ENCODE measurements around the gene SYNCRIP. TPM values are rescaled to one million over a fixed set of nuclear protein-coding genes. Genes with fewer than 3 reads are reported as not detected.

The SYNCRIP gene
- polyA plus RNA-seq, 1 of the 3 experiments (the other 2 are of a cell fraction): 15.9 TPM

DNA sequence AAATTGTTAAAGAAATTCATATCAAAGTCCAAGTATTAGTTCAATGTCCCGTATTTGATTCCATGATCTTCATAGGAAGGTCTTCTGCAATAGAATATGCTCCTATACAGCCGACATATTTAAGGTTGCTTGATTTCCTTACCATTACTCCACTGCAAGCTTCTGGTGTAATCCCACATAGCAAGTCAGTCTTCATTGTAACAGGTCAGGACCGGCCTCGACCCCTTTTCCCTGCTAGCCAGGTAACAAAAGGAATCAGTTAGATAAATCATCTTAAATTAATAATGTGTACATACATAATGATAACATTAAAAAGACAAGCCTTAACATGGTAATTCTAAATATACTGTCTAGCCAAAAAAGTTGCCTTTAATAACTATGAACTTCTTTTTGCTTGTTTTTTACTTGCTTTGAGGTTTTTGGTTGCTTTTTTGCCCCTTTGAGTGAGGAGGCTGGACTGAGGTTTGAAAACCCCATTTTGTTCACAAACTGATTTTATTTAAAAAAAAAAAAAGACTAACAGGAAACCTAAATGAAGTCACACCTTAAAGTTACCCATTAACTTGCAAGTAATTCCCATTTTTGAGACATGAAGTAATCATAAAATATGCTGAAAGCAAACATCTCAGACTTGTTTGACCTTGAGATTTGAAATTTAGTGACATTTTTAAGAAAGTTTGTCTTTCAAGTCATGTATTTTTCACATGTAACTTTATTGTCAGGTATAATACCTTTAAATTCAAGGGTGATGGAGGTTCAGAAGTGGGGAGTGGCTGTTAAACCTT, 29.8 kb downstream of the SYNCRIP start:
- Histone ChIP-seq H3K4me1 (ENCODE audit: control insufficient read depth in 1 of 2, insufficient read depth in 2 of 2, low read depth in 1 of 2, low read length in 1 of 2) (no peaks in the 10 kb centered on the region; a peak in 1 of 4 replicates), H3K27me3 (ENCODE audit: insufficient read depth) (no peaks in the 10 kb centered on the region), H3K27ac (ENCODE audit: low read depth in 2 of 2, low read length in 1 of 2) (no peak overlapping the region), H3K9me3 (no peaks in the 10 kb centered on the region), H3K9me2 (no peaks in the 10 kb centered on the region), H3F3A (replicated peaks; ENCODE audit: insufficient read depth) (peaks cover 32% of the 10 kb centered on the region), H3K4me2 (no peak overlapping the region), H3K79me2 (ENCODE audit: insufficient read depth) (peaks cover 97% of the 10 kb centered on the region), H3K4me3 (ENCODE audit: low read depth in 2 of 2, low read length in 1 of 2) (no peak overlapping the region), H3K36me3 (replicated peaks in 1 of 2; ENCODE audit: control insufficient read depth in 1 of 2, insufficient read depth in 2 of 2, low read length in 1 of 2) (peaks cover 99 to 100% of the 10 kb centered on the region in 2 experiments), H2AFZ (ENCODE audit: low read depth) (no peak overlapping the region), H3K9ac (no peak overlapping the region), H4K20me1 (ENCODE audit: insufficient read depth) (peaks cover 12% of the 10 kb centered on the region)
- WGBS (ENCODE audit: low lambda C conversion rate): 97% methylated on average over 4 of the region's 4 CpGs
- ChIA-PET CTCF (no interaction called here), POLR2A (no interaction called here)
- DNase-seq: no peak
- TF ChIP-seq MXI1 (IDR thresholded peaks at IDR 0.05; ENCODE audit: low read depth, low read length): no peak
- no peak for TF ChIP-seq EZH2phosphoT487 (IDR thresholded peaks at IDR 0.05; ENCODE audit: borderline replicate concordance, low read depth)
- no peak for TF ChIP-seq FOXM1 (IDR thresholded peaks at IDR 0.05; ENCODE audit: low read depth)
- TF ChIP-seq, protein P1, sequence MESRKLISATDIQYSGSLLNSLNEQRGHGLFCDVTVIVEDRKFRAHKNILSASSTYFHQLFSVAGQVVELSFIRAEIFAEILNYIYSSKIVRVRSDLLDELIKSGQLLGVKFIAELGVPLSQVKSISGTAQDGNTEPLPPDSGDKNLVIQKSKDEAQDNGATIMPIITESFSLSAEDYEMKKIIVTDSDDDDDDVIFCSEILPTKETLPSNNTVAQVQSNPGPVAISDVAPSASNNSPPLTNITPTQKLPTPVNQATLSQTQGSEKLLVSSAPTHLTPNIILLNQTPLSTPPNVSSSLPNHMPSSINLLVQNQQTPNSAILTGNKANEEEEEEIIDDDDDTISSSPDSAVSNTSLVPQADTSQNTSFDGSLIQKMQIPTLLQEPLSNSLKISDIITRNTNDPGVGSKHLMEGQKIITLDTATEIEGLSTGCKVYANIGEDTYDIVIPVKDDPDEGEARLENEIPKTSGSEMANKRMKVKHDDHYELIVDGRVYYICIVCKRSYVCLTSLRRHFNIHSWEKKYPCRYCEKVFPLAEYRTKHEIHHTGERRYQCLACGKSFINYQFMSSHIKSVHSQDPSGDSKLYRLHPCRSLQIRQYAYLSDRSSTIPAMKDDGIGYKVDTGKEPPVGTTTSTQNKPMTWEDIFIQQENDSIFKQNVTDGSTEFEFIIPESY (IDR thresholded peaks at IDR 0.05; ENCODE audit: borderline replicate concordance, low read depth): no peak
- no peak for TF ChIP-seq JUND (IDR thresholded peaks at IDR 0.05)
- TF ChIP-seq TCF12 (IDR thresholded peaks at IDR 0.05): no peak
- TF ChIP-seq, protein P2, sequence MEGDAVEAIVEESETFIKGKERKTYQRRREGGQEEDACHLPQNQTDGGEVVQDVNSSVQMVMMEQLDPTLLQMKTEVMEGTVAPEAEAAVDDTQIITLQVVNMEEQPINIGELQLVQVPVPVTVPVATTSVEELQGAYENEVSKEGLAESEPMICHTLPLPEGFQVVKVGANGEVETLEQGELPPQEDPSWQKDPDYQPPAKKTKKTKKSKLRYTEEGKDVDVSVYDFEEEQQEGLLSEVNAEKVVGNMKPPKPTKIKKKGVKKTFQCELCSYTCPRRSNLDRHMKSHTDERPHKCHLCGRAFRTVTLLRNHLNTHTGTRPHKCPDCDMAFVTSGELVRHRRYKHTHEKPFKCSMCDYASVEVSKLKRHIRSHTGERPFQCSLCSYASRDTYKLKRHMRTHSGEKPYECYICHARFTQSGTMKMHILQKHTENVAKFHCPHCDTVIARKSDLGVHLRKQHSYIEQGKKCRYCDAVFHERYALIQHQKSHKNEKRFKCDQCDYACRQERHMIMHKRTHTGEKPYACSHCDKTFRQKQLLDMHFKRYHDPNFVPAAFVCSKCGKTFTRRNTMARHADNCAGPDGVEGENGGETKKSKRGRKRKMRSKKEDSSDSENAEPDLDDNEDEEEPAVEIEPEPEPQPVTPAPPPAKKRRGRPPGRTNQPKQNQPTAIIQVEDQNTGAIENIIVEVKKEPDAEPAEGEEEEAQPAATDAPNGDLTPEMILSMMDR (IDR thresholded peaks at IDR 0.05): no peak
- TF ChIP-seq RFX5 (IDR thresholded peaks at IDR 0.05; ENCODE audit: low read length): no peak
- TF ChIP-seq GATA2 (CRISPR knock-in tag; IDR thresholded peaks at IDR 0.05): no peak
- TF ChIP-seq RAD21 (IDR thresholded peaks at IDR 0.05; ENCODE audit: low read length): no peak
- TF ChIP-seq RCOR1 (IDR thresholded peaks at IDR 0.05; ENCODE audit: low read length): no peak

DNA sequence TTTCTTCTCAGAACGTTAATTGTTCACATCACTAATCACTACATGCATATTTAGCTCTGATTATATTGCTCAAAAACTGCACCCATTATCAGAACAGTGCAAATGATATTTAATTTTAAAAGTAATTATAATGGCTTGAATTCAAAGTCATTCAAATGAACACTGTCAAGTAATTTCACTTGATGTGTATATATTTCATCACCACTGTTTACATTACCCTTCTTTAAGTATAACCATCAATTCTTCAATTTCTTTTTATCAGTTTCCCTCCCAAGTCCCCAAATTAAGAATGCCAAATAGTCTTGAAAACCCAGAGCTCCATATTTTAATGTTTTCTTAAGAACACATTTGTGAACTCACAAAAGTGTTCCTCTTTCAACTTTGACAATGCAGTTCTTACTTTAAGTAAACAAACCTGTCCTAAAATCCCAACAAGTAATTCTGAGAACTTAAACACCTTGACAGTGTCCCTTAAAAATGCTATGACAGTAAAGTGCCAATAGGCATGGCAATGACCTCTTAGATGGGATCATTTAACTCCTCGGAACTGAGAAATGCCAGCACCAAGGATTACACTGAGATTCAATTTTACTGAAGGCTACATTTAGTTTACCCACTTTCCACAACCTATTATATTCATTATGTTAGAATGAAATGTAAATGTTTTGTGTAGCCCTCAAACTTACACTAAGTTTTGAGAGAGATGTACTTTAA, 32.3 kb downstream of the SYNCRIP start:
- Histone ChIP-seq H3K9me3 (no peaks in the 10 kb centered on the region), H4K20me1 (ENCODE audit: insufficient read depth) (no peaks in the 10 kb centered on the region), H3K4me1 (ENCODE audit: control insufficient read depth in 1 of 2, insufficient read depth in 2 of 2, low read depth in 1 of 2, low read length in 1 of 2) (no peaks in the 10 kb centered on the region; a peak in 1 of 4 replicates), H3K27me3 (ENCODE audit: insufficient read depth) (no peaks in the 10 kb centered on the region), H3K4me2 (no peak overlapping the region), H3K9me2 (no peaks in the 10 kb centered on the region), H3K9ac (no peak overlapping the region), H3F3A (replicated peaks; ENCODE audit: insufficient read depth) (peaks cover 49% of the 10 kb centered on the region), H3K27ac (ENCODE audit: low read depth in 2 of 2, low read length in 1 of 2) (no peak overlapping the region), H3K36me3 (replicated peaks in 1 of 2; ENCODE audit: control insufficient read depth in 1 of 2, insufficient read depth in 2 of 2, low read length in 1 of 2) (peaks cover 95 to 100% of the 10 kb centered on the region in 2 experiments), H2AFZ (ENCODE audit: low read depth) (no peak overlapping the region), H3K79me2 (ENCODE audit: insufficient read depth) (peaks cover 88% of the 10 kb centered on the region), H3K4me3 (ENCODE audit: low read depth in 2 of 2, low read length in 1 of 2) (no peak overlapping the region)
- POLR2A ChIA-PET: no interaction called here
- DNase-seq: no peak
- CTCF ChIA-PET: interaction anchor here (0.6 to 1.6 kb wide), 6 partner anchors 8 to 255 kb away, joined by 3 to 4 read pairs (median 3); no protein-coding TSS in a partner anchor
- TF ChIP-seq GATA2 (CRISPR knock-in tag; IDR thresholded peaks at IDR 0.05) (no peak), GABPA (IDR thresholded peaks at IDR 0.05; ENCODE audit: low read depth) (no peak), MEF2A (IDR thresholded peaks at IDR 0.05; ENCODE audit: borderline replicate concordance, low read depth) (no peak), TEAD4 (IDR thresholded peaks at IDR 0.05; ENCODE audit: borderline replicate concordance, insufficient read depth) (no peak)
- TF ChIP-seq, protein P3, sequence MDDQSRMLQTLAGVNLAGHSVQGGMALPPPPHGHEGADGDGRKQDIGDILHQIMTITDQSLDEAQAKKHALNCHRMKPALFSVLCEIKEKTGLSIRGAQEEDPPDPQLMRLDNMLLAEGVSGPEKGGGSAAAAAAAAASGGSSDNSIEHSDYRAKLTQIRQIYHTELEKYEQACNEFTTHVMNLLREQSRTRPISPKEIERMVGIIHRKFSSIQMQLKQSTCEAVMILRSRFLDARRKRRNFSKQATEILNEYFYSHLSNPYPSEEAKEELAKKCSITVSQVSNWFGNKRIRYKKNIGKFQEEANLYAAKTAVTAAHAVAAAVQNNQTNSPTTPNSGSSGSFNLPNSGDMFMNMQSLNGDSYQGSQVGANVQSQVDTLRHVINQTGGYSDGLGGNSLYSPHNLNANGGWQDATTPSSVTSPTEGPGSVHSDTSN (IDR thresholded peaks at IDR 0.05): no peak
- 86% methylated on average over 2 of the region's 2 CpGs for WGBS (ENCODE audit: low lambda C conversion rate)

Measured in SK-N-SH (cell line).